Smooth muscle cell (in vitro differentiated cells): ENCODE data around the gene MTHFD1L. TPM values are rescaled to one million over a fixed set of nuclear protein-coding genes. Genes with fewer than 3 reads are reported as not detected.
A peak's percentile ranks its signal among the peaks of the same experiment; 100 is the strongest.

Experiments used
- DNase-seq: peaks from one replicate; lab custom pipeline; 2025; ENCODE audit not compliant: unreplicated experiment; lab: John Stamatoyannopoulos, UW
- H2AFZ ChIP-seq: fragments of 200-600 bp; sonication (generic); 2 replicates; pipeline ENCODE4 v1.6.0; 2016; ENCODE audit warnings: antibody characterized with exemption, low read depth, mild to moderate bottlenecking
- H3F3A ChIP-seq: fragments of 200-600 bp; sonication (generic); 2 replicates; pipeline ENCODE4 v1.6.0; 2017; ENCODE audit warnings: antibody characterized with exemption, low read depth
- H3K27ac ChIP-seq: fragments of 200-600 bp; sonication (generic); 2 replicates; pipeline ENCODE4 v1.5.1; 2016; ENCODE audit warnings: low read depth, mild to moderate bottlenecking
- H3K27me3 ChIP-seq: fragments of 200-600 bp; sonication (generic); 2 replicates; pipeline ENCODE4 v1.6.1; 2016; ENCODE audit warnings: low read depth, mild to moderate bottlenecking
- H3K36me3 ChIP-seq: fragments of 200-600 bp; sonication (generic); 2 replicates; pipeline ENCODE4 v1.5.1; 2016; ENCODE audit warnings: low read depth
- H3K4me1 ChIP-seq: fragments of 200-600 bp; sonication (generic); 2 replicates; pipeline ENCODE4 v1.5.1; 2016; ENCODE audit warnings: low read depth
- H3K4me2 ChIP-seq: fragments of 200-600 bp; sonication (generic); 2 replicates; pipeline ENCODE4 v1.6.0; 2016; ENCODE audit warnings: mild to moderate bottlenecking
- H3K4me3 ChIP-seq: fragments of 200-600 bp; sonication (generic); 2 replicates; pipeline ENCODE4 v1.5.1; 2016; ENCODE audit warnings: mild to moderate bottlenecking
- H3K79me2 ChIP-seq: fragments of 200-600 bp; sonication (generic); 2 replicates; pipeline ENCODE4 v1.6.0; 2016; ENCODE audit warnings: low read depth, mild to moderate bottlenecking
- H3K9ac ChIP-seq: fragments of 200-600 bp; sonication (generic); 2 replicates; pipeline ENCODE4 v1.6.0; 2016; ENCODE audit warnings: low read depth
- H3K9me3 ChIP-seq: fragments of 200-600 bp; sonication (generic); replicated peaks from 2 replicates; pipeline ENCODE4 v1.5.1; 2016; ENCODE audit warnings: low read depth
- H4K20me1 ChIP-seq: fragments of 200-600 bp; sonication (generic); 2 replicates; pipeline ENCODE4 v1.6.0; 2016; ENCODE audit warnings: low read depth
- WGBS: methylation state at CpG from one replicate; pipeline ENCODE4 v1.1.7; 2016; ENCODE audit warnings: low lambda C conversion rate; 5-methylcytosine and 5-hydroxymethylcytosine counted together
- polyA plus RNA-seq: library from polyadenylated mRNA; unstranded; fragments of >200 nt; fragmentation: Nextera tagmentation; extraction: Ambion mirVana; gene quantifications from 2 replicates; pipeline ENCODE4 v1.2.1, GENCODE V29; 2016
- total RNA-seq: library from RNA; depleted of rRNA; stranded (reverse); fragments of >200 nt; gene quantifications from 2 replicates; pipeline ENCODE4 v1.2.3, GENCODE V29; 2014
- TF ChIP-seq, protein P1 (sequence below): fragments of 200-600 bp; sonication (generic); IDR thresholded peaks from 2 replicates; pipeline ENCODE4 v1.5.1; 2017; ENCODE audit warnings: borderline replicate concordance, mild to moderate bottlenecking, antibody characterized with exemption; ENCODE audit not compliant: insufficient read depth, poor library complexity, severe bottlenecking

Gene MTHFD1L
- total and polyA plus RNA-seq, 2 experiments from 2014 or later, result 35.9 to 46.2 TPM

- no peak overlapping the region for H3K9ac ChIP-seq
- H3K4me2 ChIP-seq, result no peak overlapping the region
Observed at GRCh38 chr6:150932996-150933395, 67.5 kb downstream of the MTHFD1L start.

DNA sequence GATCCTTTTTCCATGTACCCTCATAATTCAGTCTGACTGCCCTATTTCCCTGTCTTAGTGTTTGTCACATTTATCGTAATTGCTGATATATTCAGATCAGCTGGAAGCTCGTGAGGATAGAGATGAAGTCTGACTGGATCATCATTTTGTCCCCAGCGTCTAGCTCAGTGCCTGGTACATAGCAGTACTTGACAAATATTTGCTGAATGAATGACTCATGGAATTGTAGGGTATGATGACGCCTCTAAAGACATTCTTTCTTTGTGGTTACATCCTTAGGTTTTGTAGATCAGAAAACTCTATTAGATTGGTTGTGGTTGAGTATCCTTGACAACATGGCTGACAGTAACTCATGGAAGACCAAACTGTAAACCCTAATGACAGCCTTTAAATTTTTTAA is 68.9 kb downstream of the MTHFD1L start:
- no peak overlapping the region for H3K4me3 ChIP-seq
- H3K4me2 ChIP-seq, result no peak overlapping the region
- H3K9me3 ChIP-seq, result no peaks in the 10 kb centered on the region
- no peaks in the 10 kb centered on the region for H3K79me2 ChIP-seq
- H3K27ac ChIP-seq, result peak overlapping the region; percentile 58
- no peak overlapping the region for H2AFZ ChIP-seq
- H4K20me1 ChIP-seq, result no peaks in the 10 kb centered on the region
- no peak for DNase-seq
- H3K9ac ChIP-seq, result no peak overlapping the region
- H3K27me3 ChIP-seq, result no peaks in the 10 kb centered on the region
- H3F3A ChIP-seq, result no peaks in the 10 kb centered on the region
- peaks cover 4% of the 10 kb centered on the region for H3K36me3 ChIP-seq
- TF ChIP-seq, protein P1, sequence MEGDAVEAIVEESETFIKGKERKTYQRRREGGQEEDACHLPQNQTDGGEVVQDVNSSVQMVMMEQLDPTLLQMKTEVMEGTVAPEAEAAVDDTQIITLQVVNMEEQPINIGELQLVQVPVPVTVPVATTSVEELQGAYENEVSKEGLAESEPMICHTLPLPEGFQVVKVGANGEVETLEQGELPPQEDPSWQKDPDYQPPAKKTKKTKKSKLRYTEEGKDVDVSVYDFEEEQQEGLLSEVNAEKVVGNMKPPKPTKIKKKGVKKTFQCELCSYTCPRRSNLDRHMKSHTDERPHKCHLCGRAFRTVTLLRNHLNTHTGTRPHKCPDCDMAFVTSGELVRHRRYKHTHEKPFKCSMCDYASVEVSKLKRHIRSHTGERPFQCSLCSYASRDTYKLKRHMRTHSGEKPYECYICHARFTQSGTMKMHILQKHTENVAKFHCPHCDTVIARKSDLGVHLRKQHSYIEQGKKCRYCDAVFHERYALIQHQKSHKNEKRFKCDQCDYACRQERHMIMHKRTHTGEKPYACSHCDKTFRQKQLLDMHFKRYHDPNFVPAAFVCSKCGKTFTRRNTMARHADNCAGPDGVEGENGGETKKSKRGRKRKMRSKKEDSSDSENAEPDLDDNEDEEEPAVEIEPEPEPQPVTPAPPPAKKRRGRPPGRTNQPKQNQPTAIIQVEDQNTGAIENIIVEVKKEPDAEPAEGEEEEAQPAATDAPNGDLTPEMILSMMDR, result no peak
- WGBS, result 69% methylated on average over 4 of the region's 4 CpGs
- H3K4me1 ChIP-seq, result no peaks in the 10 kb centered on the region

More at GRCh38 chr6:150932996-150933395, 67.5 kb downstream of the MTHFD1L start:
- Histone ChIP-seq H4K20me1 (no peaks in the 10 kb centered on the region), H3K36me3 (peaks cover 4% of the 10 kb centered on the region), H3K4me3 (no peak overlapping the region), H2AFZ (no peak overlapping the region), H3K27ac (no peak overlapping the region), H3K27me3 (no peaks in the 10 kb centered on the region), H3F3A (no peaks in the 10 kb centered on the region), H3K79me2 (no peaks in the 10 kb centered on the region), H3K4me1 (no peaks in the 10 kb centered on the region), H3K9me3 (no peaks in the 10 kb centered on the region)
- DNase-seq, result no peak
- 100% methylated on average over 3 of the region's 3 CpGs for WGBS
- TF ChIP-seq, protein P1, result no peak

DNA sequence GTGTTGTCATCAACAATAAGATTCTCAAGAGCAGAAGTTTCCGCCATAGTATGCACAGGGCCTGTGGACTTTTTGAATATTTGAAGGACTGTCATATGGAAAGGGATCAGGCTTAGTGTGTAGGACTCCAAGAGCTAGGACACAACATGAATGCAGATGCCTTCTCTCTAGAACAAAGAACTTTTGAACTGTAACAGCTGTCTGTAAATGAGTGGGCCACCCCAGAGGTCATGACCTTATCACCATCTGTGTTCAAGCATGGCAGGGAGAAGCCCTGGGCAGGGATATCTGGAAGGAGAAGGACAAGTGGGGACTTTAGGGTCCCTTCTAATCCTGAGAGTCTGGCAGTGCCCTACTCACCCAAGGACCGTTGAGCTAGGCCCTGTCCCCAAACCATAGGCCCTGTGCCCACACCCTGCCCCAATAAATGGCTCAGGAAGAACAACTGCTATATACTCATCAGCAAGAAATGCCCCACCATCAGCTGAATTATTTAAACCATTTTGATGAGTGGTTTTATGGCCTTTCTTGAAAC is 70.6 kb downstream of the MTHFD1L start:
- no peak overlapping the region for H3K4me2 ChIP-seq
- no peaks in the 10 kb centered on the region for H3K9me3 ChIP-seq
- 100% methylated on average over 2 of the region's 2 CpGs for WGBS
- H2AFZ ChIP-seq, result no peak overlapping the region
- H4K20me1 ChIP-seq, result no peaks in the 10 kb centered on the region
- H3K27ac ChIP-seq, result no peak overlapping the region
- no peak overlapping the region for H3K9ac ChIP-seq
- H3K4me1 ChIP-seq, result no peaks in the 10 kb centered on the region
- H3K27me3 ChIP-seq, result no peaks in the 10 kb centered on the region
- H3K4me3 ChIP-seq, result no peak overlapping the region
- H3K79me2 ChIP-seq, result no peaks in the 10 kb centered on the region
- DNase-seq, result no peak
- TF ChIP-seq, protein P1, result no peak
- peaks cover 4% of the 10 kb centered on the region for H3K36me3 ChIP-seq
- H3F3A ChIP-seq, result no peaks in the 10 kb centered on the region

DNA sequence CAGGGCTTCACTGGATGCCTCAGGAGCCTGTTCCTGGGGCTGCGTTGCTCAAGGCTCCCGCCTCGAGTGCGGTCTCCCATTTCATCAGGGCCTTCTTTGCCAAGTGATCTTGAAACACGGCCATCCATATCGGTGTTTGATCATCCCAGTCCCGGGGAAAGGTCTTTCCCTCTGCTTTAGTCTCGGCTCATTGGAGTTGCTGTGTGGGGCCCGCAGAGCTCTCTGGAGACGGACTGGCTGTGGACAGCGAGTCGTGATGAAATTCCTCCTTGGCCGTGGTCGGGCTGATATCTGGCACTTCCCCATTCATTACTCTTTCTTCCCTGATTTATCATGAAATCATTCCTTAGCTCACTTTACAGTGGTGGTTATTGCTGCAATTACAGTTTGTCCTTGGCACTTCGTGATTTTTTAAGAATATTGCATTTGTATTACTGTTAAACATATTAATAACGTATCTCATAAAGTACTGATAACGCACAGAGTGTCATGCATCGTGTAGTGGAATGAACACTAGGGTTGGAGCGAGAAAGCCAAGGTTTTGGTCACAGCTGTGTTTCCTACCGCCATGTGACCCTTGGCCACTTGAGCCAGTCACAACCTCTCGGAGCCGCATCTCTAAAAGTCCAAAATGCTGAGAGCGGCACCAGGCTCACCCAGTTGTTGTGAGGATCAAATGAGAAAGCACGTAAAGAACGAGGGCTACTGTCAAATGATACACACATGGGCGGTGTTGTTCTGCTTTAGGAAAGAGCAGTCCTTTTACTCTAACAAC is 71.8 kb downstream of the MTHFD1L start:
- Histone ChIP-seq H3K4me3 (no peak overlapping the region), H2AFZ (no peak overlapping the region), H3K27ac (no peak overlapping the region), H3K4me1 (no peaks in the 10 kb centered on the region), H3K9ac (no peak overlapping the region), H3K36me3 (peaks cover 4% of the 10 kb centered on the region), H4K20me1 (no peaks in the 10 kb centered on the region), H3K27me3 (no peaks in the 10 kb centered on the region), H3K4me2 (no peak overlapping the region), H3F3A (no peaks in the 10 kb centered on the region), H3K9me3 (no peaks in the 10 kb centered on the region), H3K79me2 (no peaks in the 10 kb centered on the region)
- no peak for DNase-seq
- TF ChIP-seq, protein P1, result no peak
- 97% methylated on average over 26 of the region's 26 CpGs for WGBS
